ENCODE measurements around the gene ATP5F1B. TPM values are rescaled to one million over a fixed set of nuclear protein-coding genes. Genes with fewer than 3 reads are reported as not detected.

ATP5F1B gene
- total and polyA plus RNA-seq, 2 of the 8 experiments (the other 6 are each of a cell fraction or from before 2014, with no cell fraction given) = 900 to 1,522 TPM

GRCh38 chr12:56622535-56622934, 23.2 kb downstream of the ATP5F1B start:
- Histone ChIP-seq H3K27ac (ENCODE audit: low read depth, low read length) (no peak overlapping the region), H3K4ac (replicated peaks; ENCODE audit: insufficient read length, low read depth, low read length) (no peak overlapping the region), H3K23me2 (ENCODE audit: low read depth, low read length) (no peaks in the 10 kb centered on the region), H2AFZ (ENCODE audit: low read length) (no peak overlapping the region), H2BK120ac (replicated peaks; ENCODE audit: low read depth, low read length) (no peak overlapping the region), H3K4me1 (replicated peaks in 1 of 4; ENCODE audit: control insufficient read depth in 3 of 4, insufficient read depth in 4 of 4, low read length in 3 of 4) (no peaks in the 10 kb centered on the region), H3K4me2 (ENCODE audit: insufficient read depth in 1 of 2, low read depth in 2 of 2, low read length in 2 of 2) (no peak overlapping the region), H4K91ac (replicated peaks; ENCODE audit: insufficient read length, low read length) (no peak overlapping the region), H3K9ac (replicated peaks in 1 of 4; ENCODE audit: extremely low read depth in 1 of 4, low read depth in 3 of 4, low read length in 3 of 4) (no peak overlapping the region), H3K36me3 (ENCODE audit: control insufficient read depth in 2 of 4, insufficient read depth in 4 of 4, low read length in 3 of 4) (peaks cover 0 to 14% (median 0%) of the 10 kb centered on the region in 4 experiments; a peak in 2 of 8 replicates), H2BK15ac (ENCODE audit: low read length) (no peak overlapping the region), H4K5ac (ENCODE audit: insufficient read length, low read depth, low read length) (no peak overlapping the region), H3K27me3 (replicated peaks in 1 of 4; ENCODE audit: control insufficient read depth in 3 of 4, extremely low read depth in 1 of 4, insufficient read depth in 3 of 4, low read length in 3 of 4) (no peaks in the 10 kb centered on the region), H4K8ac (ENCODE audit: extremely low read depth, insufficient read depth, low read length) (no peak overlapping the region), H3K23ac (ENCODE audit: insufficient read length) (no peak overlapping the region), H3K18ac (ENCODE audit: extremely low read depth, low read length) (no peak overlapping the region), H3K9me3 (ENCODE audit: insufficient read depth in 2 of 2, low read depth in 1 of 2, low read length in 1 of 2) (no peaks in the 10 kb centered on the region), H2AK5ac (ENCODE audit: low read depth, low read length) (no peak overlapping the region), H3K14ac (ENCODE audit: insufficient read length) (no peak overlapping the region), H3K79me2 (ENCODE audit: control insufficient read depth in 1 of 2, insufficient read depth in 2 of 2, low read length in 2 of 2) (peaks cover 18 to 86% of the 10 kb centered on the region in 2 experiments), H2BK12ac (ENCODE audit: low read depth, low read length) (no peak overlapping the region), H4K20me1 (replicated peaks in 1 of 2; ENCODE audit: control insufficient read depth in 1 of 2, insufficient read depth in 2 of 2, low read length in 2 of 2) (peaks cover 2 to 8% of the 10 kb centered on the region in 2 experiments), H2BK5ac (ENCODE audit: low read depth, low read length) (no peak overlapping the region), H3K4me3 (ENCODE audit: extremely low read depth in 1 of 4, insufficient read depth in 2 of 4, low read depth in 3 of 4, low read length in 4 of 4) (no peak overlapping the region), H3K79me1 (ENCODE audit: low read depth, low read length) (peaks cover 7% of the 10 kb centered on the region), H2BK20ac (ENCODE audit: low read length) (no peak overlapping the region), H3K56ac (replicated peaks; ENCODE audit: insufficient read length, low read depth, low read length) (no peak overlapping the region)
- DNase-seq (ENCODE audit: low read depth in 1 of 2, low spot score in 2 of 2) = no peak
- CTCF ChIA-PET (ENCODE audit: partially characterized antibody) = interaction anchor here (1.0 to 11.2 kb wide), 3 partner anchors 13 to 29 kb away, joined by 3 to 107 read pairs (median 28); no protein-coding TSS in a partner anchor
- POLR2A ChIA-PET (ENCODE audit: partially characterized antibody) = interaction anchor here (1.1 to 2.2 kb wide), 4 partner anchors 11 to 103 kb away, joined by 3 to 8 read pairs (median 4); partner anchors contain the start of gene NACA
- WGBS, 2 experiments (ENCODE audit: extremely low coverage in 1 of 2, insufficient coverage in 1 of 2, insufficient read length in 1 of 2, insufficient replicate concordance in 2 of 2, low coverage in 1 of 2, low lambda C conversion rate in 2 of 2, missing lambda C conversion rate in 1 of 2) = 88% methylated on average over 1 of the region's 1 CpG; no CpG with 5 or more reads in 1 of the 2 experiments
- FAIRE-seq = no peak
- TF ChIP-seq RFX5 (IDR thresholded peaks at IDR 0.05; ENCODE audit: borderline replicate concordance, low read depth, low read length) (no peak), NANOG (IDR thresholded peaks at IDR 0.05; ENCODE audit: insufficient read depth, low read depth, low read length, poor library complexity, severe bottlenecking) (no peak), JUND (IDR thresholded peaks at IDR 0.05; ENCODE audit: low read length) (no peak), TAF7 (optimal IDR thresholded peaks at IDR 0.05; ENCODE audit: borderline replicate concordance, low read depth, low read length) (no peak), SRF (IDR thresholded peaks at IDR 0.05; ENCODE audit: low read depth, low read length) (no peak), FOSL1 (IDR thresholded peaks at IDR 0.05; ENCODE audit: insufficient read depth, low read depth, low read length) (no peak), E2F6 (IDR thresholded peaks at IDR 0.05) (no peak), POLR2A (IDR thresholded peaks at IDR 0.05; ENCODE audit: control extremely low read depth in 1 of 2, low read depth in 2 of 2, low read length in 2 of 2) (no peak), ATF3 (IDR thresholded peaks at IDR 0.05; ENCODE audit: insufficient read depth, low read depth, low read length) (no peak), EGR1 (IDR thresholded peaks at IDR 0.05; ENCODE audit: borderline replicate concordance, low read depth, low read length) (no peak)
